HepG2 (cell line): Measurements from ENCODE around the gene PFDN5. TPM values are rescaled to one million over a fixed set of nuclear protein-coding genes. Genes with fewer than 3 reads are reported as not detected.

Source experiments
- ATAC-seq: fragments of 200-7000 bp; cut with Tn5 transposase; 3 replicates; pipeline ENCODE4 v1.9.1; 2020; ENCODE audit warnings: mild to moderate bottlenecking, moderate library complexity
- BruUV-seq: library from RNA; stranded (reverse); fragments of 400-500 nt; replicated peaks from 2 replicates; lab custom pipeline; 2021; lab: Mats Ljungman, UMichigan
- CTCF ChIA-PET: fragments of 300-600 bp; formaldehyde crosslinking; extraction: SDS; loops from one replicate; lab custom pipeline; 2021; ENCODE audit warnings: low total read pairs, inconsistent platforms, low intra/inter-chr PET ratio; lab: Yijun Ruan, JAX
- POLR2A ChIA-PET: fragments of 350-600 bp; sonication (Branson Sonifier 250); formaldehyde crosslinking; loops from one replicate; lab custom pipeline; 2020; ENCODE audit warnings: antibody characterized with exemption, inconsistent platforms; lab: Yijun Ruan, JAX
- DNase-seq: peaks from one replicate; pipeline ENCODE4 v3.0.0-alpha.2; 2015; ENCODE audit warnings: low spot score
- FAIRE-seq: peaks from 3 replicates; lab custom pipeline; 2011; peaks lifted over from hg19 to GRCh38; lab: Jason Lieb, UNC
- H2AFZ ChIP-seq: one replicate; pipeline ENCODE4 v1.6.1; 2011; ENCODE audit warnings: low read length, inconsistent platforms
- H3K27ac ChIP-seq: fragments of 300-600 bp; 3 replicates; pipeline ENCODE4 v1.8.0; 2011; ENCODE audit warnings: mixed run types, mild to moderate bottlenecking, mixed read lengths, low read length, inconsistent platforms; ENCODE audit not compliant: insufficient read depth; ENCODE audit errors: extremely low read length
- H3K27me3 ChIP-seq, 2 experiments: fragments of 200-600 bp in 1 of 2; 2 replicates in 1 of 2; 3 replicates in 1 of 2; pipeline versions ENCODE4 v1.6.0 to v1.8.0; 2011; ENCODE audit warnings: low read length in 2 of 2, mild to moderate bottlenecking in 2 of 2, moderate library complexity in 2 of 2, inconsistent platforms in 1 of 2; ENCODE audit not compliant: insufficient read depth in 2 of 2, control insufficient read depth in 1 of 2
- H3K36me3 ChIP-seq, 2 experiments: fragments of 200-600 bp in 1 of 2; replicated peaks in 1 of 2; 2 replicates in 1 of 2; 3 replicates in 1 of 2; pipeline versions ENCODE4 v1.5.1 to v1.8.0; 2011; ENCODE audit warnings: low read length in 2 of 2, inconsistent platforms in 1 of 2; ENCODE audit not compliant: insufficient read depth in 2 of 2, control insufficient read depth in 1 of 2
- H3K4me1 ChIP-seq: 2 replicates; pipeline ENCODE4 v1.5.1; 2012; ENCODE audit warnings: low read length, inconsistent platforms; ENCODE audit not compliant: insufficient read depth
- H3K4me2 ChIP-seq: 2 replicates; pipeline ENCODE4 v1.6.0; 2011; ENCODE audit warnings: low read depth, low read length, inconsistent platforms
- H3K4me3 ChIP-seq, 3 experiments: fragments of 200-600 bp in 1 of 3; sonication (generic), shearing (Covaris generic) in 1 of 3; replicated peaks in 1 of 3; 2 replicates each; pipeline ENCODE4 v1.5.1; 2011 to 2016; ENCODE audit warnings: low read length in 3 of 3, inconsistent platforms in 2 of 3, low read depth in 2 of 3, mild to moderate bottlenecking in 2 of 3, control low read depth in 1 of 3, mixed read lengths in 1 of 3; ENCODE audit not compliant: insufficient read depth in 1 of 3
- H3K79me2 ChIP-seq: one replicate; pipeline ENCODE4 v1.6.1; 2011; ENCODE audit warnings: low read length, inconsistent platforms; ENCODE audit not compliant: insufficient read depth
- H3K9ac ChIP-seq: 2 replicates; pipeline ENCODE4 v1.6.0; 2011; ENCODE audit warnings: mild to moderate bottlenecking, low read depth, low read length, inconsistent platforms; ENCODE audit not compliant: insufficient read depth
- H3K9me3 ChIP-seq: 2 replicates; pipeline ENCODE4 v1.5.1; 2012; ENCODE audit warnings: mild to moderate bottlenecking, low read length
- H4K20me1 ChIP-seq: 2 replicates; pipeline ENCODE4 v1.6.0; 2011; ENCODE audit warnings: inconsistent platforms, mild to moderate bottlenecking, low read length, moderate library complexity; ENCODE audit not compliant: insufficient read depth
- ERF ChIP-seq: IDR thresholded peaks from 2 replicates; pipeline ENCODE4 v1.6.1; 2018; ENCODE audit warnings: missing biosample characterization, missing genetic modification reagents
- GATA4 ChIP-seq: sonication (generic); IDR thresholded peaks from 2 replicates; pipeline ENCODE4 v1.6.1; 2016; ENCODE audit warnings: antibody characterized with exemption, low read depth, borderline replicate concordance
- HOMEZ ChIP-seq: IDR thresholded peaks from 2 replicates; pipeline ENCODE4 v1.6.1; 2016; ENCODE audit warnings: low read depth
- KLF15 ChIP-seq: sonication (generic); formaldehyde crosslinking; IDR thresholded peaks from 2 replicates; pipeline ENCODE4 v1.8.1; 2023; ENCODE audit warnings: borderline replicate concordance, mild to moderate bottlenecking, inconsistent platforms, missing genetic modification reagents, mixed read lengths
- MAFF ChIP-seq: IDR thresholded peaks from 2 replicates; pipeline ENCODE4 v1.6.1; 2011; ENCODE audit warnings: low read depth, low read length, improper control_type of control experiment
- MIER3 ChIP-seq: IDR thresholded peaks from 2 replicates; pipeline ENCODE4 v1.6.1; 2016; ENCODE audit warnings: missing compliant biosample characterization, borderline replicate concordance
- NAIF1 ChIP-seq: sonication (generic); formaldehyde crosslinking; IDR thresholded peaks from 2 replicates; pipeline ENCODE4 v1.5.0; 2020; ENCODE audit warnings: mild to moderate bottlenecking, missing genetic modification reagents, borderline replicate concordance
- NCOR1 ChIP-seq: fragments of 200-600 bp; sonication (generic); IDR thresholded peaks from 2 replicates; pipeline ENCODE4 v1.7.0; 2017; ENCODE audit warnings: antibody characterized with exemption, low read length, borderline replicate concordance
- NR2F2 ChIP-seq: IDR thresholded peaks from 2 replicates; pipeline ENCODE4 v1.6.1; 2012; ENCODE audit warnings: low read depth, inconsistent platforms, borderline replicate concordance
- RORA ChIP-seq: sonication (generic); formaldehyde crosslinking; IDR thresholded peaks from 2 replicates; pipeline ENCODE4 v1.5.0; 2020; ENCODE audit warnings: mild to moderate bottlenecking, missing genetic modification reagents, moderate library complexity
- SOX13 ChIP-seq, 3 experiments: fragments of 450-650 bp in 1 of 3; sonication (generic) in 1 of 3; formaldehyde crosslinking in 1 of 3; IDR thresholded peaks in 2 of 3; conservative IDR thresholded peaks in 1 of 3; 2 replicates each; pipeline versions ENCODE4 v1.5.0 to v1.6.1; 2016 to 2020; ENCODE audit warnings: antibody characterized with exemption in 1 of 3, mild to moderate bottlenecking in 1 of 3, missing compliant biosample characterization in 1 of 3, missing genetic modification reagents in 1 of 3, moderate library complexity in 1 of 3
- SRSF4 ChIP-seq: fragments of 200-400 bp; formaldehyde crosslinking; IDR thresholded peaks from one replicate; pipeline ENCODE4 v1.6.1; 2018; ENCODE audit warnings: mild to moderate bottlenecking, low read depth, low read length, moderate library complexity; ENCODE audit not compliant: poor library complexity, severe bottlenecking
- YEATS4 ChIP-seq: sonication (generic); formaldehyde crosslinking; IDR thresholded peaks from 2 replicates; pipeline ENCODE4 v1.4.0; 2020; ENCODE audit warnings: missing genetic modification reagents, borderline replicate concordance
- ZBTB7A ChIP-seq: sonication (generic); formaldehyde crosslinking; IDR thresholded peaks from 2 replicates; pipeline ENCODE4 v1.8.0; 2022; ENCODE audit warnings: mild to moderate bottlenecking, missing genetic modification reagents
- ZSCAN12 ChIP-seq: sonication (generic); formaldehyde crosslinking; IDR thresholded peaks from 2 replicates; pipeline ENCODE4 v1.9.0; 2021; ENCODE audit warnings: mild to moderate bottlenecking, missing genetic modification reagents
- WGBS: methylation state at CpG from one replicate; pipeline ENCODE4 v1.1.6; 2017; ENCODE audit warnings: low lambda C conversion rate; 5-methylcytosine and 5-hydroxymethylcytosine counted together
- in situ Hi-C: cut with HindIII; loops from 2 replicates; pipeline ENCODE4 v1.10.0; 2017; ENCODE audit warnings: low pct_unique_long_range_greater_than_20kb; ENCODE audit not compliant: extremely low pct_ligation_motif_present
- intact Hi-C: fragments of 100-400 bp; cut with micrococcal nuclease; formaldehyde crosslinking; loops from one replicate; pipeline ENCODE4 v1.10.0; 2022; ENCODE audit not compliant: unreplicated experiment
- polyA plus RNA-seq, 8 experiments: library from polyadenylated mRNA; depleted of rRNA in 3 of 8; stranded (reverse) in 7 of 8; unstranded in 1 of 8; fragments of >200 nt; fragmentation: Illumina TruSeq in 4 of 8; extraction: Trizol in 4 of 8; gene quantifications; 2 replicates each; pipeline versions ENCODE4 v1.2.1 to v1.2.3, GENCODE V29; 2011 to 2016; ENCODE audit warnings: low read depth in 4 of 8, missing spikeins in 1 of 8, mixed read lengths in 1 of 8; ENCODE audit not compliant: insufficient read depth in 1 of 8
- total RNA-seq, 5 experiments: library from RNA; depleted of rRNA; stranded (reverse); fragments of >200 nt; fragmentation: Illumina TruSeq; extraction: Trizol; gene quantifications; 2 replicates each; pipeline ENCODE4 v1.2.3, GENCODE V29; 2016; ENCODE audit warnings: low read depth in 1 of 5
- TF ChIP-seq, protein P1 (sequence below): sonication (generic); formaldehyde crosslinking; IDR thresholded peaks from 2 replicates; pipeline ENCODE4 v1.9.0; 2021; ENCODE audit warnings: missing genetic modification reagents, borderline replicate concordance
- TF ChIP-seq, protein P2 (sequence below): sonication (generic); formaldehyde crosslinking; IDR thresholded peaks from 2 replicates; pipeline ENCODE4 v1.8.0; 2022; ENCODE audit warnings: missing genetic modification reagents, mild to moderate bottlenecking, moderate library complexity, borderline replicate concordance

The PFDN5 gene
- total and polyA plus RNA-seq, 2 of the 13 experiments (the other 11 are each of a cell fraction or from before 2014, with no cell fraction given), result 449 to 462 TPM

DNA sequence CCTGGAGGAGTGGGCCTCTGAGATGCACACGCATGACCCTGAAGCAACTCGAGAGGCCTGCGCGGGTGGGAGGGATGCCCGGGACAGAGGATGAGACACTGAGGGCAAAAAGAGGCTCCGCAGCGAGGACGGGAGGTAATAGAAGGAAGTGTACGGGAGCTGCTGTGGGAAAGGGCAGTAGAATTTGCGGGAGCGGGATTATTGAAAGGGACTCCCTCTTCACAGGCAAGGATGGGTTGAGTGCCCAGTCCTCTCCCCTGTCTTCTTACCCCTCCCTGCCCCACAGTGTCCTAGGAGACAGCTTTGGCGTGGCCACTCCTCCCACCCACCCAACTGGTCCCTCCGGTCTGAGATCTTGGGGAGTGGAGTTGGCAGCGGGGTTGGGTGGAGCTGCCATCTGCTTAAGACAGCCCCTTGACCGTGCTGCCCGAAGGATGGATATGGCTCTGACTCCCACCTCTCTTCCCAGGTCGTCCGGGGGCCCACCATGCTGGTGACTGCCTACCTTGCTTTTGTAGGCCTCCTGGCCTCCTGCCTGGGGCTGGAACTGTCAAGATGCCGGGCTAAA is 42.9 kb upstream of the PFDN5 start:
- Histone ChIP-seq H3K4me3 (peak overlapping the region; percentile 85 to 96 (median 93)), H3K4me2 (peak overlapping the region; percentile 90), H3K4me1 (peaks cover 37% of the 10 kb centered on the region), H3K79me2 (peaks cover 13% of the 10 kb centered on the region), H2AFZ (no peak overlapping the region), H3K27ac (peak overlapping the region; percentile 80), H3K9me3 (no peaks in the 10 kb centered on the region), H3K9ac (peak overlapping the region; percentile 86), H4K20me1 (no peaks in the 10 kb centered on the region), H3K27me3 (no peaks in the 10 kb centered on the region), H3K36me3 (peaks cover 0 to 5% of the 10 kb centered on the region in 2 experiments; a peak in 2 of 5 replicates)
- POLR2A ChIA-PET, result interaction anchor here (0.8 to 2.6 kb wide), 5 partner anchors 14 to 72 kb away, joined by 3 to 17 read pairs (median 4); partner anchors contain the start of genes AAAS, CSAD, PFDN5 and ZNF740
- intact Hi-C loops (loop anchor here (5.0 kb wide), 1 partner anchor 40 kb away; no protein-coding TSS in a partner anchor), in situ Hi-C loops (no loop called here)
- ATAC-seq (peak; percentile 8), FAIRE-seq (no peak), DNase-seq (no peak)
- WGBS, result 3% methylated on average over 13 of the region's 19 CpGs
- CTCF ChIA-PET, result interaction anchor here (2.6 kb wide), 1 partner anchor 39 kb away, joined by 21 read pairs; no protein-coding TSS in a partner anchor
- BruUV-seq, result TSS peak; percentile 80
- no peak for TF ChIP-seq MAFF
- TF ChIP-seq GATA4, result no peak
- no peak for TF ChIP-seq ZSCAN12
- TF ChIP-seq, protein P1, sequence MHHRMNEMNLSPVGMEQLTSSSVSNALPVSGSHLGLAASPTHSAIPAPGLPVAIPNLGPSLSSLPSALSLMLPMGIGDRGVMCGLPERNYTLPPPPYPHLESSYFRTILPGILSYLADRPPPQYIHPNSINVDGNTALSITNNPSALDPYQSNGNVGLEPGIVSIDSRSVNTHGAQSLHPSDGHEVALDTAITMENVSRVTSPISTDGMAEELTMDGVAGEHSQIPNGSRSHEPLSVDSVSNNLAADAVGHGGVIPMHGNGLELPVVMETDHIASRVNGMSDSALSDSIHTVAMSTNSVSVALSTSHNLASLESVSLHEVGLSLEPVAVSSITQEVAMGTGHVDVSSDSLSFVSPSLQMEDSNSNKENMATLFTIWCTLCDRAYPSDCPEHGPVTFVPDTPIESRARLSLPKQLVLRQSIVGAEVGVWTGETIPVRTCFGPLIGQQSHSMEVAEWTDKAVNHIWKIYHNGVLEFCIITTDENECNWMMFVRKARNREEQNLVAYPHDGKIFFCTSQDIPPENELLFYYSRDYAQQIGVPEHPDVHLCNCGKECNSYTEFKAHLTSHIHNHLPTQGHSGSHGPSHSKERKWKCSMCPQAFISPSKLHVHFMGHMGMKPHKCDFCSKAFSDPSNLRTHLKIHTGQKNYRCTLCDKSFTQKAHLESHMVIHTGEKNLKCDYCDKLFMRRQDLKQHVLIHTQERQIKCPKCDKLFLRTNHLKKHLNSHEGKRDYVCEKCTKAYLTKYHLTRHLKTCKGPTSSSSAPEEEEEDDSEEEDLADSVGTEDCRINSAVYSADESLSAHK (CRISPR knock-in tag), result no peak
- no peak for TF ChIP-seq SOX13 (IDR thresholded peaks at IDR 0.05)
- no peak for TF ChIP-seq SOX13 (CRISPR knock-in tag; conservative IDR thresholded peaks at IDR 0.05 in 1 of 2, IDR thresholded peaks at IDR 0.05 in 1 of 2)
- no peak for TF ChIP-seq HOMEZ (CRISPR knock-in tag)
- peak; percentile 13; the same call in 1 of the 2 replicates for TF ChIP-seq ZBTB7A
- no peak for TF ChIP-seq NCOR1
- no peak for TF ChIP-seq NAIF1 (CRISPR knock-in tag)
- no peak; the same call in 1 of the 2 replicates for TF ChIP-seq YEATS4 (CRISPR knock-in tag)
- TF ChIP-seq KLF15 (CRISPR knock-in tag), result no peak
- TF ChIP-seq MIER3, result no peak
- TF ChIP-seq SRSF4, result no peak
- TF ChIP-seq NR2F2, result no peak
- TF ChIP-seq ERF (CRISPR knock-in tag), result 0 out of 2 replicates have a peak, but pooled peaks have one; percentile 34
- no peak for TF ChIP-seq RORA (CRISPR knock-in tag)
- TF ChIP-seq, protein P2, sequence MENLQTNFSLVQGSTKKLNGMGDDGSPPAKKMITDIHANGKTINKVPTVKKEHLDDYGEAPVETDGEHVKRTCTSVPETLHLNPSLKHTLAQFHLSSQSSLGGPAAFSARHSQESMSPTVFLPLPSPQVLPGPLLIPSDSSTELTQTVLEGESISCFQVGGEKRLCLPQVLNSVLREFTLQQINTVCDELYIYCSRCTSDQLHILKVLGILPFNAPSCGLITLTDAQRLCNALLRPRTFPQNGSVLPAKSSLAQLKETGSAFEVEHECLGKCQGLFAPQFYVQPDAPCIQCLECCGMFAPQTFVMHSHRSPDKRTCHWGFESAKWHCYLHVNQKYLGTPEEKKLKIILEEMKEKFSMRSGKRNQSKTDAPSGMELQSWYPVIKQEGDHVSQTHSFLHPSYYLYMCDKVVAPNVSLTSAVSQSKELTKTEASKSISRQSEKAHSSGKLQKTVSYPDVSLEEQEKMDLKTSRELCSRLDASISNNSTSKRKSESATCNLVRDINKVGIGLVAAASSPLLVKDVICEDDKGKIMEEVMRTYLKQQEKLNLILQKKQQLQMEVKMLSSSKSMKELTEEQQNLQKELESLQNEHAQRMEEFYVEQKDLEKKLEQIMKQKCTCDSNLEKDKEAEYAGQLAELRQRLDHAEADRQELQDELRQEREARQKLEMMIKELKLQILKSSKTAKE (CRISPR knock-in tag), result peak; percentile 3; the same call in 1 of the 2 replicates
